Measurements from ENCODE around the gene TES.
"Not testable (repeated sequence)": the region's sequence is repeated elsewhere in the genome, so short reads cannot be mapped to it uniquely, and the experiment has no call there.

Gene TES

GRCh38 chr7:116236020-116236630 lies 25.8 kb downstream of the TES start:
- H3K4me3 ChIP-seq (ENCODE audit: low read length): no peak overlapping the region
- TF ChIP-seq ZNF274 (IDR thresholded peaks at IDR 0.05; ENCODE audit: low read depth, low read length): no peak

DNA sequence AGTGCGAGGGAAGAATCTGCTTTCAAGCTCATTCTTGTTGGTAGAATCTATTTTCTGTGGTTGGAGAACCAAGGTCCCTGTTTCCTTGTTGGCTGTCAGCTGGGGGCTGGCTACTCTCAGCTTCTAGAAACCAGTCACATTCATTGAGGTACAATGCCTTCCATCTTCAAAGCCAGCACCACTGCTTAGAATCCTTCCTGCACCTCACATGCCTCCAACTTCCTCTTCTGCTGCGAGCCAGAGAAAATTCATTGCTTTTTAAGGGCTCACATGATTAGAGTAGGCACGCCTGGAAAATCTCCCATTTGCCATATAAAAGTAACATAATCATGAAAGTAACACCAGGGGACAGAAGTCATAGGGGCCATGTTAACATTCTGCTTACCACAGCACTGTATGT lies 28.7 kb downstream of the TES start:
- TF ChIP-seq ZNF274 (IDR thresholded peaks at IDR 0.05; ENCODE audit: low read depth, low read length): no peak
- H3K4me3 ChIP-seq (ENCODE audit: low read length): no peak overlapping the region

DNA sequence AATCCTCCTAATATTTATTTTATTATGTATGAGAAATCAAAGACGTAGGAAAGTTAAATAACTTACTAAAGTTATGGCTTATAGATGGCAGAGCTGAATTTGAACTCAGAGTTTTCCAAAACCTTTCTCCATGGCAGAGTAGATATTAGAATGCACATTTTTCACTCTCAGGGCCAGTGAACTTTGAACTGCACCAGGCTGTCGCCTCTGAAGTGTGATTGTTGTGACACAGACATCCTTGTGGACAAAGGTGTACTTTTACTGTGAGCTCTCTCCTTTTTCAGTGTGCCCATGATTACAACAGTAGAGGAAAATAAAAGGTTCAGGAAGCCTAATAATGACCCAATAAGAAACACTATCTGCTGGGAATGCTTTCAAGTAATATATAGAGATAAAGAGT lies 29.1 kb downstream of the TES start:
- no peak overlapping the region for H3K4me3 ChIP-seq (ENCODE audit: low read length)
- TF ChIP-seq ZNF274 (IDR thresholded peaks at IDR 0.05; ENCODE audit: low read depth, low read length): no peak

GRCh38 chr7:116240024-116240668 lies 29.8 kb downstream of the TES start:
- TF ChIP-seq ZNF274 (IDR thresholded peaks at IDR 0.05; ENCODE audit: low read depth, low read length): no peak
- no peak overlapping the region for H3K4me3 ChIP-seq (ENCODE audit: low read length)

GRCh38 chr7:116241291-116241690 lies 31.0 kb downstream of the TES start:
- H3K4me3 ChIP-seq (ENCODE audit: low read length): no peak overlapping the region
- no peak for TF ChIP-seq ZNF274 (IDR thresholded peaks at IDR 0.05; ENCODE audit: low read depth, low read length)

DNA sequence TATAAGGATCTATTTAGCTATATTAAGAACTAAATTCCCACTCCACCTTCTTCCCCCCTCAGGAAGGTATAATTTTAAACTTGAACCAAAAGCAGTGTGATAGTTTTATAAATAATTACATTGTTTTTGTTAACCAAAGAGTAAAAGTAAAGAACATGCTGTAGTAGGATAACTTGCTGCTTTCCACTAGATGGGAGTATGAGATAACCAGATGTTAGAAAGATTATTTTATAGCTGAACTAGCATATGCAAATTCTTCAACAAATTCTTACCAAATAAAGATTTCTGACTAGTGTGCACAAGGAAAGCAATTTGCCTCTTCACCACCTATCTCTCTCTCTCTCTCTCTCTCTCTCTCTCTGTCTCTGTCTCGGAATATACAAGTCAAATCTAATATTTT lies 31.8 kb downstream of the TES start:
- no peak for TF ChIP-seq ZNF274 (IDR thresholded peaks at IDR 0.05; ENCODE audit: low read depth, low read length)
- no peak overlapping the region for H3K4me3 ChIP-seq (ENCODE audit: low read length)

- H3K4me3 ChIP-seq (ENCODE audit: low read length): no peak overlapping the region
These were observed 32.4 kb downstream of the TES start for GRCh38 chr7:116242759-116243158.

GRCh38 chr7:116244803-116245202 lies 34.5 kb downstream of the TES start:
- H3K4me3 ChIP-seq (ENCODE audit: low read length): not testable (repeated sequence)

More at GRCh38 chr7:116242759-116243158, 32.4 kb downstream of the TES start:
- no peak for TF ChIP-seq ZNF274 (IDR thresholded peaks at IDR 0.05; ENCODE audit: low read depth, low read length)

- no peak overlapping the region for H3K4me3 ChIP-seq (ENCODE audit: low read length)
- no peak for TF ChIP-seq ZNF274 (IDR thresholded peaks at IDR 0.05; ENCODE audit: low read depth, low read length)
These were observed 36.0 kb downstream of the TES start for GRCh38 chr7:116246357-116246756.

GRCh38 chr7:116249969-116250553 lies 39.7 kb downstream of the TES start:
- no peak overlapping the region for H3K4me3 ChIP-seq (ENCODE audit: low read length)

GRCh38 chr7:116251675-116252074 lies 41.3 kb downstream of the TES start:
- TF ChIP-seq ZNF274 (IDR thresholded peaks at IDR 0.05; ENCODE audit: low read depth, low read length): no peak
- H3K4me3 ChIP-seq (ENCODE audit: low read length): no peak overlapping the region

More at GRCh38 chr7:116249969-116250553, 39.7 kb downstream of the TES start:
- no peak for TF ChIP-seq ZNF274 (IDR thresholded peaks at IDR 0.05; ENCODE audit: low read depth, low read length)

GRCh38 chr7:116252249-116252648 lies 41.9 kb downstream of the TES start:
- H3K4me3 ChIP-seq (ENCODE audit: low read length): no peak overlapping the region
- TF ChIP-seq ZNF274 (IDR thresholded peaks at IDR 0.05; ENCODE audit: low read depth, low read length): no peak

- H3K4me3 ChIP-seq (ENCODE audit: low read length): no peak overlapping the region
- no peak for TF ChIP-seq ZNF274 (IDR thresholded peaks at IDR 0.05; ENCODE audit: low read depth, low read length)
These were observed 46.8 kb downstream of the TES start for GRCh38 chr7:116257156-116257555.

DNA sequence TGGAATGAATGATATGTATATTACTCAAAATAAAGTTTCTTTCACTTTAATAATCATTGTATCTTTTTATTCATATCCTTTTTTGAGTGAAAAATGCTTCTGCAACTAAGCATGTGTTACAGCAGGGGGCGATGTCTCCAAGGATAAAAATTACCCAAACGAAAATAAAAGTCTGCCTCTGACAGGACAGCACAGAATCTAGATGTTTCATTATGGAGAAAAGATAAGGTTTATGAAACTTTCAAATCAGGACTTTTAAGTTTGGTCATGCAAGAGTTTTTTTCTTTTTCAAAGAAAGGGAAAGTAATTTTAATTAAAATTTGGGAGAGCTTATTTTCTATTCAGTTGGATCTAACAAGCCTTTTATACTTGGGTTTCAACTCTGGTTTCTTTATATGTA lies 48.4 kb downstream of the TES start:
- H3K4me3 ChIP-seq (ENCODE audit: low read length): no peak overlapping the region

GRCh38 chr7:116259156-116259870 lies 49.0 kb downstream of the TES start:
- no peak overlapping the region for H3K4me3 ChIP-seq (ENCODE audit: low read length)
- TF ChIP-seq ZNF274 (IDR thresholded peaks at IDR 0.05; ENCODE audit: low read depth, low read length): no peak

More for the DNA sequence above, 48.4 kb downstream of the TES start:
- no peak for TF ChIP-seq ZNF274 (IDR thresholded peaks at IDR 0.05; ENCODE audit: low read depth, low read length)
